HG02852 (cell line): ENCODE measurements around the gene AKAP13.

Experiments used
- ATAC-seq: cut with Tn5 transposase; IDR thresholded peaks from one replicate; pipeline ENCODE4 v1.9.1; 2021; ENCODE audit warnings: mild to moderate bottlenecking, moderate library complexity; ENCODE audit not compliant: unreplicated experiment

Gene AKAP13

DNA sequence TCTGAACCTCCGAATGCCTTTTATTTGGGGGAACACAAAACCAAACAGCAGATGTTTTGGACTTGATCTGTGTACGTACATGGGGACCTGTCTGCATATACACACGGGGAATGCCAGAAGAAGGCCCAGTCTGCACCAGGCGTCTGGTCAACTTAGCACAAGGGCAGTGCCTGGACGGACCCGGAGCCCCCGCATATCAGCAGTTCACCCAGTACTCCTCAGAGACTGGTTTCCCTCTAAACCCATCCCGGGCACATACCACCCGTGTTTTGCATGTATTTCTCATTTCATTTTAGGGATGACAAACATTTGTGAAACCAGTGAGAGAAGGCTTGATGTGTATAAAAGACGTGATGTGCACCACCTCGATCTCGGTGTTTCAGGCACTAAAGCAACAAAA is 364.6 kb downstream of the AKAP13 start:
- ATAC-seq: no peak

DNA sequence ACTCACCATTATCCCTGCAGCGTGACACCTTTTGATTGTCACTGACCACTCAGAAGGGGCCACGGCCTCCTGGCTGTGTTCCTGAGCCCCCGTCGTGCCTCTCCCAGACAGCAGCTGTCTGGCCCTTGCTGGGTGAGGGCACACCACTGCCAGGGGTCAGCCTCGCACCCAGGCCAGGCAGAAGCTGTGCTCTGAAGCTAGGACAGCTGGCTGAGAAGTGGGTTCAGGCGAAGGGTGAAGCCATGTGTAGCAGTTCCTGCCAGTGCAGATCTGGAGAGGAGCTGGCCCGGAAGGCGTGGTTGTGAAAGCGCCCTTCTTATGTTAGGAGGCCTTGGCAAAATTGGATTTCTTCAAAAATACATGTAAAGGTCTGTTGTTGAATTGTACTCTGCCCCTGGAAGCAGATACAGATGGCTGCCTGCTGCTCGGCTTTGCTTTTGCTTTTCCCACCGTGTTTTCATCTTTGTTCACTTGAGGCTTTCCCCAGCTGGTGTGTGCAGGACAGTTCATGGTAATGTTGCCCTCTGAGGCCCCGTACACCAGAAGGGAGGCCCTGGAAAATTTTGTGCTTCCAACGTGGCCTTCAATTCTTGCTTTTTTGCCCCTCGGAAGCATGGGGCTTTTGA is 365.2 kb downstream of the AKAP13 start:
- no peak for ATAC-seq

DNA sequence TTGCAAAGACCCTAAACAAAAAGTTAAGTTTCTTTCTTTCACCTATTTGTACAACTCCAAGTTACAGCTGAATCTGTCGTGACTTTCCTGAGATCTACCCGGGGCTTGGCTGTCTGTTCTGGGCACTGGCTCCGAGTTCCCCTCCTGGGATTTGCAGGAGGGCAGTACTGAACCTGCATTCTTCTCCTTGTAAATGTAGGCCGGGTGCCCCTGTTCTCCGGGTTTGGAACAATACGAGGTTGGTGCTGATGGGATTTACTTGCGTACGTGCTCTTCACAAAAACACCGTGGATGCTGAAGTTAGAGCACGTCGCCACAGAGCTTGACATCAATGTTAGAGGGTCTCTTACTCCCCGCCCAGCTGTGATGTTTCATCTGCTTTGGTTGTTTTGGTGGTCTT is 366.2 kb downstream of the AKAP13 start:
- no peak for ATAC-seq

DNA sequence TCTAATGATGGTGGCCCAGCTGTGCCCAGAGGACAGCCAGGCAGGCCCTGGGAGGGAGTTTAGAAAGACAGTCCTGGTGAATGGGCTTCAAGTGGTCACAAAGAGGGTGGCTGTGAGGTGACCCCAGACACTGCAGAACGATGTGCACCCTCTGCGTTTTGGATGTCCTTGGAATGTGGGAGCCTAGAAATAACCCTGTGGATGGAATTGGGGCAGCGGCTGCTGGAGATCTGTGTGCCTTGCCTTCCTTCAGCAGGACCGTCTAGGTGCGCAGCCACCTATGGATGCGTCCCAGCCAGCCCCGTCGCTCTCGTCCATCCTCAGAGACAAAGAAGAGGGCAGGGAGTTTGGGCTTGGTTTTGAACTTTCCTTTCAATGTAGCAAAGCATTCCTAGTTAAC is 367.8 kb downstream of the AKAP13 start:
- no peak for ATAC-seq

GRCh38 chr15:85748729-85749128 is 368.3 kb downstream of the AKAP13 start:
- ATAC-seq: no peak

GRCh38 chr15:85749261-85750151 is 369.1 kb downstream of the AKAP13 start:
- ATAC-seq: no peak

- ATAC-seq: no peak
Observed at GRCh38 chr15:85750319-85751290, 370.2 kb downstream of the AKAP13 start.

- ATAC-seq: no peak
Observed at GRCh38 chr15:85751291-85752123, 371.1 kb downstream of the AKAP13 start.

DNA sequence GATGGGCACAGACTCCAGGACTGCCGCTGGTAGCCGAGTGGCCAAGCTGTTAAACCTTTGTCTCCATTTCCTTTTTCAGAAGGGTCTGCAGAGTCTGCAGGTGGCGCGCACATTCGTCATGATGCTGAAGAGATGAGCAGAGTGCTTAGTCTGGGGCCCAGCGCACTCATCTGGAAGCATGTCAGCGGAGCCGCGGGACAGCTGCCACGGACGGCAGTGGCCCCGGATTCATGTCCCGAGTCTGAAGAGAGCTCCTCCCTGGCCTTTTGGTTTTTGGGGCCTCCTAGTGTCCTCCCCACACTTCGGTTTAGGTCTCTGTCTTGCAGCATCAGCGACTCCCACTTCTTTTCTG is 371.7 kb downstream of the AKAP13 start:
- no peak for ATAC-seq

DNA sequence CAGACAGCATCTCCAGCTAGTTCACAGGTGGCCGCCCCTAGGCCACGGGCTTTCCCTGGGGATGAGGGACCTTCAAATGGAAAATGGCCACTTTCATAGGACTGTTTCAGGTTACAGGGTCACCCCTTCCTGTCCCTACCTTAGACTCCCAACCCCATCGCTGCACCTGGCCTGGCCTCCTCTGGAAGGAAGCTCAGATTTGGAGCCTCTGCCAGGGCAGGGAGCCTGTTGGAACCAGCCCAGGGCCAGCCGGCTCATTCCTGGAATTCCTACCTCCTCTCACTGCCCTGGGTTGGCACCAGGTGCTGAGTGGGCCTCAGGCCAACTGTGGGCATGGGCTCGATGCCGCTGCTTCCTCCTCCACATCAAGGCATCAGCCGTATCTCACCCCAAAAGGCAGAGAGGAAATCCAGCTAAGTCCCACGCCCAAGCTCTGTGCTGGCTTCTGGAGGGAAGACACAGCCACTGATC is 372.1 kb downstream of the AKAP13 start:
- ATAC-seq: no peak

DNA sequence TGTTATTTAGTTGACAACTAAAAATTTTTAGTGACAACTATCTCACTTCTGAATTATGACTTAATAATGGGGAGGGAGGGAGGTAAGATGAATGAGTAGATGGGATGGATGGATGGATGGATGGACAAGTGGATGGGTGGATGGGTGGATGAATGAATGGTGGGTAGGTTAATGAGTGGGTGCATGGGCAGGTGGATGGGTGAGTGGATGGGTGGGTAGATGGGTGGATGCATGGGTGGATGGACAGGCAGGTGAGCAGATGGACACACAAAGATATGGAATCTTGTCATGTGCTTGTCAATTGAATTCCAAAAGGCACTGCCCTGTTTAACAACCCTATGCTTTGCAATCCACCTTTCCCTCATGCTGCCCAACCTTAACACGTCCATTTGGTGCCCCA is 372.9 kb downstream of the AKAP13 start:
- ATAC-seq: no peak

GRCh38 chr15:85753791-85754452 is 373.5 kb downstream of the AKAP13 start:
- no peak for ATAC-seq

- ATAC-seq: no peak
Observed at GRCh38 chr15:85754989-85755388, 374.6 kb downstream of the AKAP13 start.

DNA sequence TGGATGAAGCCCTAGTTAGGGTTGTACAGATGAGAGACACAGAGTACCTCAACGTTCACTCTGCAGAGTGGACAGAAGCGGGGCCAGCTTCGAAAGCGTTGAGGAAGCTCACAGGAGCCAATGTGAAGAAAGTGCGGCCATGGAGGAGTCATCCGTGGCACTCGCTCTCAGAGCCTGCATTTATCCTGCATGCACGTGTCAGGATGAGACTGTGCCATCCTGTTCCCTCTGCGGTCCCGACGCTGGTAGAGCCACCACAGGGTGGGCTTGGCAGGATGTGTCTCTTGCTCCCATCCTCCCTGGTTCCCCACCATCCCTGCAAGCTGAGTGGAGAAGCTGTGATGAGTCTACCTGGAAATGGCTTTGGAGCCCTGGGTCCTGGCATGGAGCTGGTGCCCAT is 375.1 kb downstream of the AKAP13 start:
- no peak for ATAC-seq

DNA sequence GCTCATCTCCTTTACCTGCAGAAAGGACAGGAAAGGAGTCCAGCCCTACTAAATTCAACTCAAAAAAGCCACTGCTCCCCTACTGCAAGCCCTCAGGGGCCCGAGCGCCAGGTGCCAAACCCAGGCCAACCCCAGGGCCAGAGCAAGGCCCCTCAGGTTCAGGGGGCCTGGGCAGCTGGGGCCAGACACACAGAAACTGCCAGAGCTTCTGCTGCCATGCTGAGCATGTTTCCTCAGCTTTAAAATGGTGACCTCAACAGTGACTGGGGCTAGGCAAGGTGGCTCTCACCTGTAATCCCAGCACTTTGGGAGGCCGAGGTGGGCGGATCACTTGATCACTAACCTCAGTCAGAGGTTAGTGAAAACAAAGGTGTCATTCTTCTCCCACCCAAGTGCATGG is 375.5 kb downstream of the AKAP13 start:
- no peak for ATAC-seq

DNA sequence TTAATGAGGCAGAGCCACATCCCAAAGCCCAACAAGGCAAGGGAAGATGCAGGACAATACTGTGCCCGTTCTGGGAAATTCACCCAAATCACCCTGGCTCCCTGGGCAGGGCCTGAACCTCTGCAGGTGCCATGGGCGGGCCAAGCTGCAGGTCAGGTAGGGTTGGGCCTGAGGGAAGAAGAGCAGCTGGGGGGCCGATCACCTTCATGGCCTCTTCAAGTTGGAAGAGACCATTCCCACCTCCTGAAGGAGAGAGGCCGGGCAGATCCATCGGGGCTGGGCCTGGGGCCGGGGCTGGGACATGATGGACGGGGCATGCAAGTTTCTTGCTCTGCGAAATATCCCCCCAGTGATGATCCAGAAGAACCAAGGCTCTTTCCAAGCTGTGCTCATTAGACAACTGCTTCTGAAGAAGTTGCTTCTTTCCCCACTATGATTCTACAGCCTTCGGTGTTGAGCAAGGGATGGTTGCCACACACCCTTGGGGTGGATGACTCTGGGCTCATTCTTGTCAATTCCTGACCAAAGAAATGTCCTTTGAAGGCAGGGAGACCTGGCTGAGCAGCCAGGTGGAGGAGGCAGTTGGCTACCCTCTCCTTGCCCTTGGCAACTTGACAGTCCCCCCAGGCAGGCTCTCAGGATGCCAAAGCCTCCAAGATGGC is 376.1 kb downstream of the AKAP13 start:
- no peak for ATAC-seq

DNA sequence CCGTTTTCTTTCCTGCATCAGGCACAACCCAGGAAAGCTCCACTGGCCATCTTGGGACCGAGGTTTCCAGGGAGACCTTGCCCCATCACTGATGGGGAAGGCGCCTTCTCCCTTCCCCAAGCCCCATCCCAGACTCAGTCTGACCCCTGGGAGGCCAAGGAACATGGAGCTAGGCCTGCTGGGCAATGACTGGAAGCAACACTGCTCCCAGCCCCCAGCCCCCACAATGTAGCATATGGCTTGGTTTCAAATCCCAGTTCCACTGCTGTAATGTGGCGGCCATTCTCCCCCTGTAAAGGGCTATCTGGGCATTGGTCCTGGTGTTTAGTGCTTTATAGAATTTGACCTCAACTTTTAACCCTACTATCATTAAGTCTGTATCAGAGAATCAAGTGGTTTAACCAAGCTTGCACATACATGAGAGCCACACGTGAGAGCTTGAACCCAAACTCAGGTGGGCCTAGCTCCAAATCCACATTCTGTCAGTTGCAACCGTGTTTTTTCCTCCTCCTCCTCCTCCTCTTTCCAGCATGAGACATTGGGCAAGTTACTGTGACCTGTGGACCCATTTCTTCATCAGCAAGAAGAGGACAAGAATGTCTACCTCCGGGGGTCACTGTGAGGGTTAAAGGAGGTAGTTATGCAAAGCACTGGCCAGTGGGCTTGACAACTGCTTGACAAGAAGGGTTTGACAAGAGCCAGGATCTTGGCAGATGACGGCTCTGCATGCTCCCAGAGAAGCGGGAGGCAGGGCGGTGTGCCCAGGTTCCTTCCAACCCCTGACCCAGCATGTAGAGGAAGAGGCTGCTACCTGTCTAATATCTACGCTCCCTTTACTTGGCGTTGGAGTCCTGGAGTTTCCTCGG is 376.9 kb downstream of the AKAP13 start:
- no peak for ATAC-seq

- ATAC-seq: no peak
Observed at GRCh38 chr15:85757939-85758654, 377.7 kb downstream of the AKAP13 start.
